Endothelial cell of umbilical vein (primary cell): Measurements from ENCODE around the gene CHKB. TPM values are rescaled to one million over a fixed set of nuclear protein-coding genes. Genes with fewer than 3 reads are reported as not detected.

Experiments used
- BruUV-seq: library from RNA; stranded (reverse); fragments of 400-500 nt; replicated peaks from 2 replicates; lab custom pipeline; 2021; lab: Mats Ljungman, UMichigan
- CTCF ChIA-PET: fragments of 300-600, 350-600 bp; sonication (Branson Sonifier 250); formaldehyde crosslinking; loops from one replicate; lab custom pipeline; 2021; ENCODE audit warnings: antibody characterized with exemption, inconsistent platforms; lab: Charles Lee
- POLR2A ChIA-PET: fragments of 300-600, 350-600 bp; sonication (Branson Sonifier 250); formaldehyde crosslinking; loops from one replicate; lab custom pipeline; 2021; ENCODE audit warnings: antibody characterized with exemption, inconsistent platforms; lab: Charles Lee
- DNase-seq: peaks from one replicate; pipeline ENCODE4 v3.0.0-alpha.2; 2011; ENCODE audit warnings: low read depth, low spot score
- FAIRE-seq: peaks from 2 replicates; lab custom pipeline; 2011; peaks lifted over from hg19 to GRCh38; lab: Jason Lieb, UNC
- H2AFZ ChIP-seq: 2 replicates; pipeline ENCODE4 v1.6.0; 2012; ENCODE audit warnings: low read depth, low read length, control low read depth, inconsistent platforms
- H3K27ac ChIP-seq: 2 replicates; pipeline ENCODE4 v1.5.1; 2011; ENCODE audit warnings: low read depth, mild to moderate bottlenecking, control low read depth, low read length, moderate library complexity; ENCODE audit not compliant: insufficient read depth
- H3K27me3 ChIP-seq, 2 experiments: 2 replicates each; pipeline versions ENCODE4 v1.6.0 to v1.6.1; 2011; ENCODE audit warnings: low read length in 2 of 2, mixed read lengths in 1 of 2; ENCODE audit not compliant: control insufficient read depth in 2 of 2, insufficient read depth in 2 of 2
- H3K36me3 ChIP-seq, 2 experiments: 2 replicates in 1 of 2; 3 replicates in 1 of 2; pipeline ENCODE4 v1.5.1; 2011; ENCODE audit warnings: low read length in 2 of 2, mild to moderate bottlenecking in 1 of 2, moderate library complexity in 1 of 2; ENCODE audit not compliant: control insufficient read depth in 2 of 2, insufficient read depth in 2 of 2; ENCODE audit errors: extremely low read depth in 1 of 2
- H3K4me1 ChIP-seq: 3 replicates; pipeline ENCODE4 v1.5.1; 2011; ENCODE audit warnings: mild to moderate bottlenecking, low read length; ENCODE audit not compliant: control insufficient read depth, insufficient read depth; ENCODE audit errors: extremely low read depth
- H3K4me2 ChIP-seq: 2 replicates; pipeline ENCODE4 v1.6.1; 2011; ENCODE audit warnings: low read length, control low read depth, mixed read lengths; ENCODE audit not compliant: insufficient read depth
- H3K4me3 ChIP-seq, 3 experiments: fragments of 200-600 bp in 1 of 3; sonication (generic), shearing (Covaris generic) in 1 of 3; replicated peaks in 1 of 3; 2 replicates each; pipeline ENCODE4 v1.5.1; 2011 to 2016; ENCODE audit warnings: control low read depth in 3 of 3, low read length in 3 of 3, mild to moderate bottlenecking in 2 of 3, inconsistent platforms in 1 of 3, low read depth in 1 of 3, moderate library complexity in 1 of 3; ENCODE audit not compliant: insufficient read depth in 1 of 3
- H3K79me2 ChIP-seq: 2 replicates; pipeline ENCODE4 v1.6.0; 2012; ENCODE audit warnings: low read length, inconsistent platforms; ENCODE audit not compliant: control insufficient read depth, insufficient read depth
- H3K9ac ChIP-seq: replicated peaks from 2 replicates; pipeline ENCODE3; 2011; ENCODE audit warnings: low read length, control low read depth; ENCODE audit not compliant: insufficient read depth; ENCODE audit errors: extremely low read depth
- H3K9me1 ChIP-seq: replicated peaks from 3 replicates; pipeline ENCODE4 v1.6.0; 2011; ENCODE audit warnings: mild to moderate bottlenecking, low read length; ENCODE audit not compliant: control insufficient read depth, insufficient read depth; ENCODE audit errors: extremely low read depth
- H3K9me3 ChIP-seq: replicated peaks from 2 replicates; pipeline ENCODE4 v1.5.1; 2012; ENCODE audit warnings: low read length, inconsistent platforms; ENCODE audit not compliant: control insufficient read depth, insufficient read depth
- H4K20me1 ChIP-seq: replicated peaks from 2 replicates; pipeline ENCODE3; 2011; ENCODE audit warnings: mild to moderate bottlenecking, low read length; ENCODE audit not compliant: control insufficient read depth, insufficient read depth; ENCODE audit errors: extremely low read depth
- CTCF ChIP-seq, 2 donors: IDR thresholded peaks; 1 replicate in 1 of 2; 2 replicates in 1 of 2; pipeline ENCODE4 v1.5.1; 2011; ENCODE audit warnings: low read length in 2 of 2, mild to moderate bottlenecking in 2 of 2, moderate library complexity in 2 of 2, control low read depth in 1 of 2, inconsistent platforms in 1 of 2, low read depth in 1 of 2; ENCODE audit not compliant: insufficient read depth in 1 of 2; ENCODE audit errors: extremely low read depth in 1 of 2
- EZH2 ChIP-seq: IDR thresholded peaks from 2 replicates; pipeline ENCODE4 v1.6.1; 2012; ENCODE audit warnings: borderline replicate concordance, low read depth, mild to moderate bottlenecking, moderate library complexity, low read length, inconsistent platforms; ENCODE audit not compliant: severe bottlenecking
- FOS ChIP-seq: IDR thresholded peaks from 2 replicates; pipeline ENCODE4 v1.6.1; 2011; ENCODE audit warnings: mild to moderate bottlenecking, low read length, moderate library complexity, borderline replicate concordance; ENCODE audit not compliant: insufficient read depth
- GATA2 ChIP-seq: IDR thresholded peaks from 2 replicates; pipeline ENCODE4 v1.7.0; 2011; ENCODE audit warnings: low read depth, mild to moderate bottlenecking, moderate library complexity, mixed read lengths, low read length; ENCODE audit not compliant: insufficient read length, insufficient read depth
- JUN ChIP-seq: IDR thresholded peaks from 2 replicates; pipeline ENCODE4 v1.6.1; 2011; ENCODE audit warnings: borderline replicate concordance, low read depth; ENCODE audit not compliant: insufficient read length, insufficient read depth
- MAX ChIP-seq: IDR thresholded peaks from 2 replicates; pipeline ENCODE4 v1.6.1; 2011; ENCODE audit not compliant: insufficient read depth, insufficient read length
- MYC ChIP-seq: IDR thresholded peaks from one replicate; pipeline ENCODE4 v1.6.1; 2011; ENCODE audit warnings: mild to moderate bottlenecking, low read depth, low read length
- POLR2A ChIP-seq: IDR thresholded peaks from 2 replicates; pipeline ENCODE4 v1.6.1; 2012; ENCODE audit warnings: low read depth, mild to moderate bottlenecking, control low read depth, low read length
- POLR2AphosphoS5 ChIP-seq: IDR thresholded peaks from 2 replicates; pipeline ENCODE4 v1.6.1; 2012; ENCODE audit warnings: low read depth, mild to moderate bottlenecking, control low read depth, low read length, moderate library complexity; ENCODE audit not compliant: insufficient read depth
- dilution Hi-C: fragments of 300-500 bp; cut with MboI; formaldehyde crosslinking; loops from one replicate; pipeline ENCODE4 v1.15.0; 2019; ENCODE audit warnings: low sequenced_read_pairs; ENCODE audit not compliant: extremely low pct_ligation_motif_present
- intact Hi-C: fragments of 100-400 bp; cut with micrococcal nuclease; formaldehyde crosslinking; loops from one replicate; pipeline ENCODE4 v1.10.0; 2022
- polyA plus RNA-seq, 4 experiments: library from polyadenylated mRNA; depleted of rRNA in 3 of 4; stranded (reverse) in 3 of 4; unstranded in 1 of 4; fragments of >200 nt; gene quantifications; 2 replicates each; pipeline versions ENCODE4 v1.2.1 to v1.2.3, GENCODE V29; 2011 to 2012; ENCODE audit warnings: missing spikeins in 1 of 4
- total RNA-seq: library from RNA; stranded (reverse); gene quantifications from 2 replicates; pipeline ENCODE4 v1.2.3, GENCODE V29; 2021

The CHKB gene
- total and polyA plus RNA-seq, 2 donors (not counting 3 experiments of a cell fraction or from before 2014, with no cell fraction given): 62.4 to 70.6 TPM

GRCh38 chr22:50602338-50602700, 19.7 kb upstream of the CHKB start:
- Histone ChIP-seq H3K79me2 (no peaks in the 10 kb centered on the region), H3K4me1 (no peaks in the 10 kb centered on the region), H3K27me3 (peaks cover 32 to 37% of the 10 kb centered on the region in 2 experiments), H4K20me1 (no peaks in the 10 kb centered on the region), H2AFZ (no peak overlapping the region), H3K4me3 (no peak overlapping the region), H3K9me1 (no peaks in the 10 kb centered on the region), H3K27ac (no peak overlapping the region), H3K9ac (no peak overlapping the region), H3K9me3 (no peaks in the 10 kb centered on the region), H3K36me3 (no peaks in the 10 kb centered on the region), H3K4me2 (no peak overlapping the region)
- DNase-seq (no peak), FAIRE-seq (no peak)
- ChIA-PET POLR2A (no interaction called here), CTCF (interaction anchor here (1.2 kb wide), 1 partner anchor 46 kb away, joined by 3 read pairs; no protein-coding TSS in a partner anchor)
- no TSS peak for BruUV-seq
- dilution Hi-C loops: no loop called here
- intact Hi-C loops: no loop called here
- TF ChIP-seq EZH2: peak; percentile 46
- no peak for TF ChIP-seq POLR2A

- TF ChIP-seq POLR2AphosphoS5 (no peak), JUN (no peak), MAX (no peak), CTCF (IDR thresholded peaks at IDR 0.05; ENCODE audit: extremely low read depth in 1 of 2, insufficient read depth in 1 of 2, low read depth in 1 of 2, low read length in 2 of 2) (no peak), FOS (no peak), POLR2A (no peak), EZH2 (no peak), GATA2 (no peak), MYC (no peak)
- POLR2A ChIA-PET: interaction anchor here (0.5 kb wide), 1 partner anchor 9 kb away, joined by 4 read pairs; no protein-coding TSS in a partner anchor
- Histone ChIP-seq H3K36me3 (no peaks in the 10 kb centered on the region), H3K9ac (no peak overlapping the region), H3K9me1 (no peaks in the 10 kb centered on the region), H2AFZ (no peak overlapping the region), H3K27ac (no peak overlapping the region), H3K9me3 (no peaks in the 10 kb centered on the region), H4K20me1 (no peaks in the 10 kb centered on the region), H3K4me2 (no peak overlapping the region), H3K4me1 (no peaks in the 10 kb centered on the region), H3K27me3 (peaks cover 35 to 37% of the 10 kb centered on the region in 2 experiments), H3K4me3 (no peak overlapping the region), H3K79me2 (no peaks in the 10 kb centered on the region)
- dilution Hi-C loops (no loop called here), intact Hi-C loops (no loop called here)
- no peak for FAIRE-seq
- BruUV-seq: no TSS peak
- CTCF ChIA-PET: interaction anchor here (0.8 kb wide), 1 partner anchor 19 kb away, joined by 3 read pairs; no protein-coding TSS in a partner anchor
- DNase-seq: no peak
Measured at GRCh38 chr22:50601669-50602337, 19.2 kb upstream of the CHKB start.
